ENCODE data around the gene GPR52.

Gene GPR52, protein sequence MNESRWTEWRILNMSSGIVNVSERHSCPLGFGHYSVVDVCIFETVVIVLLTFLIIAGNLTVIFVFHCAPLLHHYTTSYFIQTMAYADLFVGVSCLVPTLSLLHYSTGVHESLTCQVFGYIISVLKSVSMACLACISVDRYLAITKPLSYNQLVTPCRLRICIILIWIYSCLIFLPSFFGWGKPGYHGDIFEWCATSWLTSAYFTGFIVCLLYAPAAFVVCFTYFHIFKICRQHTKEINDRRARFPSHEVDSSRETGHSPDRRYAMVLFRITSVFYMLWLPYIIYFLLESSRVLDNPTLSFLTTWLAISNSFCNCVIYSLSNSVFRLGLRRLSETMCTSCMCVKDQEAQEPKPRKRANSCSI

DNA sequence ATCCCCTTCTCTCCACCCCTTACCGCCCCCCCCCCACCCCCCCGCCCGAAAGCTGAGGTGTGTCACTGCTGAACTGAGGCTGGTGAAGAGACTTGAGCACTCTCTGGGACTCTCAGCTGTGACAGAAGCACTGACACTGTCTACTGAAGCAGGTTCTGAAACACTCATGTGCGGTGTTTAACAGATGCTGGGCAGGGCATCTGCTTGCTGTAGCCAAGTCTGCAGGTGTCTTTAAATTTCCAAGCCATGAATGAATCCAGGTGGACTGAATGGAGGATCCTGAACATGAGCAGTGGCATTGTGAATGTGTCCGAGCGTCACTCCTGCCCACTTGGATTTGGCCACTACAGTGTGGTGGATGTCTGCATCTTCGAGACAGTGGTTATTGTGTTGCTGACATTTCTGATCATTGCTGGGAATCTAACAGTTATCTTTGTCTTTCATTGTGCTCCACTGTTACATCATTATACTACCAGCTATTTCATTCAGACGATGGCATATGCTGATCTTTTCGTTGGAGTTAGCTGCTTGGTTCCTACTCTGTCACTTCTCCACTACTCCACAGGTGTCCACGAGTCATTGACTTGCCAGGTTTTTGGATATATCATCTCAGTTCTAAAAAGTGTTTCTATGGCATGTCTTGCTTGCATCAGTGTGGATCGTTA is at the start of gene GPR52:
GPR52 (plus strand) TSS at position 99 of the 665 bp plus-strand sequence; CDS start at position 247, 148 bp downstream.
- Histone ChIP-seq H3K27me3 (ENCODE audit: low read length) (no peaks in the 10 kb centered on the region), H2AFZ (ENCODE audit: low read depth, low read length, severe bottlenecking) (no peak within 1 kb of the TSS), H3K9ac (ENCODE audit: low read length) (no peak within 1 kb of the TSS), H3K9me3 (ENCODE audit: insufficient read depth, low read length) (no peaks in the 10 kb centered on the region), H3K4me2 (ENCODE audit: low read depth, low read length, poor library complexity, severe bottlenecking) (no peak within 1 kb of the TSS), H3F3A (ENCODE audit: insufficient read depth) (0 out of 2 replicates have a peak, but pooled peaks cover 5% of the 10 kb centered on the region), H3K9me2 (replicated peaks; ENCODE audit: insufficient read depth, low read length) (no peaks in the 10 kb centered on the region), H3K27ac (ENCODE audit: low read depth, low read length) (no peak within 1 kb of the TSS), H3K4me3 (ENCODE audit: insufficient read depth, low read length, poor library complexity, severe bottlenecking) (no peak within 1 kb of the TSS), H4K20me1 (ENCODE audit: low read depth, low read length) (no peaks in the 10 kb centered on the region), H3K79me2 (ENCODE audit: insufficient read depth, low read length) (peaks cover 9% of the 10 kb centered on the region), H3K36me3 (ENCODE audit: low read length) (no peaks in the 10 kb centered on the region)
- TF ChIP-seq EZH2phosphoT487 (conservative IDR thresholded peaks at IDR 0.05; ENCODE audit: low read length), result no peak
- TF ChIP-seq, protein P1, sequence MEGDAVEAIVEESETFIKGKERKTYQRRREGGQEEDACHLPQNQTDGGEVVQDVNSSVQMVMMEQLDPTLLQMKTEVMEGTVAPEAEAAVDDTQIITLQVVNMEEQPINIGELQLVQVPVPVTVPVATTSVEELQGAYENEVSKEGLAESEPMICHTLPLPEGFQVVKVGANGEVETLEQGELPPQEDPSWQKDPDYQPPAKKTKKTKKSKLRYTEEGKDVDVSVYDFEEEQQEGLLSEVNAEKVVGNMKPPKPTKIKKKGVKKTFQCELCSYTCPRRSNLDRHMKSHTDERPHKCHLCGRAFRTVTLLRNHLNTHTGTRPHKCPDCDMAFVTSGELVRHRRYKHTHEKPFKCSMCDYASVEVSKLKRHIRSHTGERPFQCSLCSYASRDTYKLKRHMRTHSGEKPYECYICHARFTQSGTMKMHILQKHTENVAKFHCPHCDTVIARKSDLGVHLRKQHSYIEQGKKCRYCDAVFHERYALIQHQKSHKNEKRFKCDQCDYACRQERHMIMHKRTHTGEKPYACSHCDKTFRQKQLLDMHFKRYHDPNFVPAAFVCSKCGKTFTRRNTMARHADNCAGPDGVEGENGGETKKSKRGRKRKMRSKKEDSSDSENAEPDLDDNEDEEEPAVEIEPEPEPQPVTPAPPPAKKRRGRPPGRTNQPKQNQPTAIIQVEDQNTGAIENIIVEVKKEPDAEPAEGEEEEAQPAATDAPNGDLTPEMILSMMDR (IDR thresholded peaks at IDR 0.05; ENCODE audit: insufficient read depth, low read length, poor library complexity, severe bottlenecking), result no peak

DNA sequence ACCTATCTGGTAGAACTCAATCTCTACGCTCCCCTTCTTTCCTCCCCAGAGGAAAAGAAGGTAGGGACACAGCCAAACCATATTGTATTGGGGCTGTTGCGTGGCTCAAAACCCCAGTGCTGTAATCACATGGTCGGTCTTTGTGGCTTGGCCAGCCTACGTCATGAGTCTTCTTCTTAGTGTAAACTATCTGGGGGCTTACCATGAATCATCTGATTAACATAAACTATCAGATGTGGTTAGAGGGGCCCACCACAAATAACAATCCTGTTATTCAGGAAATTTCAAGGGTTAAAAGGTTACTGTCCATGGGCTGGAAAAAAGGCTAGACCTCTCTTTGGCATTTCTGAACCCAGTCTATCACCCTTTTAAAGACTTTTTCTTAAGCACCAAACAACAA is 49.5 kb upstream of the GPR52 start:
- no peak overlapping the region for H3K4me2 ChIP-seq (ENCODE audit: low read depth, low read length, poor library complexity, severe bottlenecking)
- H3F3A ChIP-seq (ENCODE audit: insufficient read depth), result no peaks in the 10 kb centered on the region; the same call in 1 of the 2 replicates
- TF ChIP-seq EZH2phosphoT487 (conservative IDR thresholded peaks at IDR 0.05; ENCODE audit: low read length), result no peak
- TF ChIP-seq, protein P1 (IDR thresholded peaks at IDR 0.05; ENCODE audit: insufficient read depth, low read length, poor library complexity, severe bottlenecking), result no peak
- no peaks in the 10 kb centered on the region for H3K9me2 ChIP-seq (replicated peaks; ENCODE audit: insufficient read depth, low read length)
- H3K27ac ChIP-seq (ENCODE audit: low read depth, low read length), result no peak overlapping the region
- no peak overlapping the region for H3K9ac ChIP-seq (ENCODE audit: low read length)
- H3K4me3 ChIP-seq (ENCODE audit: insufficient read depth, low read length, poor library complexity, severe bottlenecking), result no peak overlapping the region
- H3K9me3 ChIP-seq (ENCODE audit: insufficient read depth, low read length), result no peaks in the 10 kb centered on the region
- peaks cover 53% of the 10 kb centered on the region for H3K36me3 ChIP-seq (ENCODE audit: low read length)
- 0 out of 2 replicates have a peak, but pooled peaks cover 5% of the 10 kb centered on the region for H3K79me2 ChIP-seq (ENCODE audit: insufficient read depth, low read length)
- H2AFZ ChIP-seq (ENCODE audit: low read depth, low read length, severe bottlenecking), result no peak overlapping the region
- H3K27me3 ChIP-seq (ENCODE audit: low read length), result no peaks in the 10 kb centered on the region
- no peaks in the 10 kb centered on the region for H4K20me1 ChIP-seq (ENCODE audit: low read depth, low read length)

DNA sequence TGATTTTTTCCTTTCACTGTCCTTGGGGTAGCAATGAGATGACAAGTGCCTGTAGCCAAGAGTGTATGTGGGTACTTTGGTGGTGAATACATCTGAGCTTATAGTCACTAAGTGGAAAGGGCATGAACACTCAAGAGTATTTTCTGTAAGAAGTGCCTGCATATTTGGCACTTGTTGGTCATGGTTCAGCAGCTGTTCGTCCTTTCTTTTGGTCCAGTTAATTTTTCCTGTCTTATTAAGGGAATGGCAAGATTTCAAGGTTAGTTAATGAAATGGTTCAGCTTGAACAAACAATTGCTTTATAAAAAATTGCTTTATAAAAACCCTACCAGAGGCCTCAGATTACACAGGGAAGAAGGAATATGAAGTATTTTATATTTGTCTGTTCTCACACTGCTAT is 48.6 kb upstream of the GPR52 start:
- Histone ChIP-seq H2AFZ (ENCODE audit: low read depth, low read length, severe bottlenecking) (no peak overlapping the region), H3F3A (ENCODE audit: insufficient read depth) (no peaks in the 10 kb centered on the region; the same call in 1 of the 2 replicates), H3K9me3 (ENCODE audit: insufficient read depth, low read length) (no peaks in the 10 kb centered on the region), H3K9ac (ENCODE audit: low read length) (no peak overlapping the region), H3K9me2 (replicated peaks; ENCODE audit: insufficient read depth, low read length) (no peaks in the 10 kb centered on the region), H3K27ac (ENCODE audit: low read depth, low read length) (no peak overlapping the region), H3K27me3 (ENCODE audit: low read length) (no peaks in the 10 kb centered on the region), H3K36me3 (ENCODE audit: low read length) (peaks cover 49% of the 10 kb centered on the region), H3K4me3 (ENCODE audit: insufficient read depth, low read length, poor library complexity, severe bottlenecking) (no peak overlapping the region), H4K20me1 (ENCODE audit: low read depth, low read length) (no peaks in the 10 kb centered on the region), H3K79me2 (ENCODE audit: insufficient read depth, low read length) (peaks cover 3% of the 10 kb centered on the region; the same call in 1 of the 2 replicates), H3K4me2 (ENCODE audit: low read depth, low read length, poor library complexity, severe bottlenecking) (no peak overlapping the region)
- no peak for TF ChIP-seq EZH2phosphoT487 (conservative IDR thresholded peaks at IDR 0.05; ENCODE audit: low read length)
- TF ChIP-seq, protein P1 (IDR thresholded peaks at IDR 0.05; ENCODE audit: insufficient read depth, low read length, poor library complexity, severe bottlenecking), result no peak
